ENCODE data around the gene SPECC1.
"Not testable (repeated sequence)": the region's sequence is repeated elsewhere in the genome, so short reads cannot be mapped to it uniquely, and the experiment has no call there.

The SPECC1 gene

DNA sequence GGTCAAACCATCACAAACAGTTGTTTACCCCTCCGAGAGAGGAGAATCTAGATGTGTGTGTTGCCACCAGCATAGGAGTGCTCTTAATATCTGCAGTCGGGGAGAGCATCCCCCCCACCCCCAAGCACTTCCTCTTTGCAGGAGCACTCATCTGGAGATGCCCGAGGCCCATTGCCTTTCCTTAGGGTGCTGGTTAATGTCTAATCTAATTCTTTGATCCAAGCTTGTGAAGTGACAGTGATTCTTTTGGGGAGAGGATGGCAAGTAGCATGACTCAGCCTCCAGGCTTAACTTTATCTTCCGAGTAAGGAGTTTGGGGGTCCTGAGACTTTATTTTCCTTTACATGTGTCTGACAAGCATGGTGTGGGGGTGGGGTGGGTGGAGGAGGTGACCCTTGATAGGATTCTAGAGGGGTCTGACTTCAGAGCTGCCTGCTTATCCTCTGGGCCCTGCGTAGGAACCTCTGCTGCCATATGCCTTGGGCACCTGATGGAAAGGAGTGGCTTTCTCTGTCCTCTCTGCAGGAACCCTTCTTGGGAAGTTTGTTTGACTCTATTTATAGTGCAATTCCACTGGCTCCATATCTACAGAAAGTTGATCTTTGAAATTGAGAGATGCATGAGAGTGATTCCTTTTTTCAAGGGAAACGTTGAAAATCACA lies 207.1 kb downstream of the SPECC1 start:
- no peak for DNase-seq

- DNase-seq, result no peak
These were observed 207.7 kb downstream of the SPECC1 start for GRCh38 chr17:20216853-20217252.

GRCh38 chr17:20217677-20218076 lies 208.5 kb downstream of the SPECC1 start:
- no peak for DNase-seq

DNA sequence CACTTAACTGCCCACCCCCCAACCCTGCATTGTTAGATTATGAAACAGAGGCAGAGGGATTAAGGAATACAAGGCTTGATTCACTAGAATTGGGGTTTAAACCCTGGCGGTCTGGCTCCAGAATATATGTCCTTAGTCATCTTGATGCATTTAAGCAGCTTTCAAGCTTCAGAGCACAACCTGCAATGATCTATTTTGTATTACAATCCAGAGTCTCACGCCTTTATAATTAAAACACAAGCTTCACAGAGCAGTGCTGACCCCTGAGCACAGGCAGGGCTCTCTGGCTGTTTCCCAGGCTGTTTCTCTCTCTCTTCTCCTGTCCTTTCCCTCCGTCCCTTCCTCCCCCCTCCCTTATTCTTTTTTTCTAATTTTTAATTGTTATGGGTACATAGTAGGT lies 209.1 kb downstream of the SPECC1 start:
- no peak for DNase-seq

DNA sequence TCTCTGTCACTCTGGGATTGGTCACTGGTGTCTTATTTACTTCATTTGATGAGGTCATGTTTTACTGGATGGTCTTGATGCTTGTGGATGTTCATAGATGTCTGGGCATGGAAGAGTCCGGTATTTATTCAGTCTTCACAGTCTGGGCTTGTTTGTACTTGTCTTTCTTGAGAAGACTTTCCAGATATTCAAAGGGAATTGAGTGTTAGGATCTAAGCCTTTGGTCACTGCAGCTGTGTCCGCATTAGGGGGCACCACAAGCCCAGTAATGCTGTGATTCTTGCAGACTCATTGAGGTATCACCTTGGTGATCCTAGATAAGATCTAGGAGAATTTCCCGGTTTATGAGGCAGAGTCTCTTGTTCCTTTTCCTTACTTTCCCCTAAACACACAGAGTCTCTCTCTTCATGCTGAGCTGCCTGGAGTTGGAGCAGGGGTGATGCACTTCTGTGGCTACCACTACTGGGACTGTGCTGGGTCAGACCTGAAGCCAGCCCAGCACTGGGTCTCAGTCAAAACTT lies 214.7 kb downstream of the SPECC1 start:
- DNase-seq, result no peak

DNA sequence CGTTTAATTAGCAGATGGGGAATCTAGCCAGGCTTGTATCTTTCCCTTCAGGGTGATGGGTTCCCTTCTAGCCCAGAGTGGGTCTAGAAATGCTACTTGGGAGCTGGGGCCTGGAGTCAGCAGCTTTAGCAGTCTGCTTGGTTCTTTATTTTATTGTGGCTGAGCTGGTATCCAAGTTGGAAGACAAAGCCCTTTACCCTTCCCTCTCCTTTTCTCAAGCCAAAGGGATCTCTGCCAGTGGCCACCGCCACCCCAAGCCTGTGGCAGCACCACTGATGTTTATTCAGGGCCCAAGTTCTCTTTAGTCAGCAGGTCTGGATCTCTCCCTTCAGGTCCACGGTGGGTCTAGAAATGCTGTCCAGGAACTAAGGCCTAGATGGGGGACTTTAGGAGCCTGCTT lies 215.2 kb downstream of the SPECC1 start:
- no peak for DNase-seq

GRCh38 chr17:20225162-20226115 lies 216.3 kb downstream of the SPECC1 start:
- DNase-seq, result no peak

DNA sequence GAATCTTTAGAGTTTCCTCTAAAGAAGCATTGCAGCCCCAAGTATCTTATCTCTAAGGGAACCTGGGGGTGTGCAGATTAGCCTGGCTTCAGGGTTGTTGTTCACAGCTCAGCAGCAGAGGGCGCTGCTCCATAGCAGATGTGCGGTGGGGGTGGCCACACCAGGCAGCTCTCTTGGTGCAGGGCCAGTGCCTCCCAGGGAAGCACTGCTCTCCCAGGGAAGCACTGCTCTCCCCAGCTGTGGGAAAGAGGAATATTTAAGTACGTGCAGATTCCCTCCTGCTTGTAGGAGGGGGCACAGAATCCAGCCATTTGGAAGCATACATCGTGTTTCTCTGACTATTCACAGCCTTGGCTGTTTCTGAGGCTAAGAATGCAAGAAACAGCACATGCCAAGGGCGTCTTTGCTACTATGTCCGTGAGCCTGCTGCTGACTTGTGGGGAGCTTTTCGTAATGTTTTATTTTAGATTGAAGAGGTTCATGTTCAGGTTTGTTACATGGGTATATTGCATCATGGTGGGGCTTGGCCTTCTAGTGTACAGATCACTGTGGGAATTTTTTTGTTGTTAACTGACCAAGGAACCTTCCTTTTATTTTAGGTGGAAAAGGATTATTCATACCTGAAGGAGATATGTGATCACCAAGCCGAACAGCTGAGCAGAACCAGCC lies 217.8 kb downstream of the SPECC1 start:
- peak; percentile 70 to 75 for DNase-seq

DNA sequence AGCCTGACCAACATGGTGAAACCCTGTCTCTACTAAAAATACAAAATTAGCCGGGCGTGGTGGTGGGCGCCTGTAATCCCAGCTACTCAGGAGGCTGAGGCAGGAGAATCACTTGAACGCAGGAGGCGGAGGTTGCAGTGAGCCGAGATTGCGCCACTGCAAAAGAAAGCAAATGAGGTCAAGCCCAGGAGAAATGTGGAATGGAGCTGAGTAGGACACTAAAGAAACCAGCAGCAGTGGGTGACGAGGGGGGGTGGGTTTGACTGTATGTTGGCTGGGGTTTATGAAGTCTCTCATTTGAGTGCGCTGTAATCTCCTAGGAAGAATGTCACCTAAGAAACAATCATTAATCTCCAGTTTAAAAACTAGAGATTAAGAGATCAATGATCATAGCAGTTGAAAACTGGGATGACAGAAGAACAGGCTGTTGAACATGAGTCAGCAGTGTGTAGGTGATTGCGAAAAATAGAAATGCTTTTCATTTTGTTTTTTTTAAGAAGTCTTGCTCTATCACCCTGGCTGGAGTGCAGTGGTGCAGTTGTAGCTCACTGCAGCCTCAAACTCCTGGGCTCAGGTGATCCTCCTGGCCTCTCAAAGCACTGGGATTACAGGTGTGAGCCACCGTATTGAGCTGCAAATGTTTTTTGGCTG lies 218.7 kb downstream of the SPECC1 start:
- DNase-seq, result not testable (repeated sequence)

DNA sequence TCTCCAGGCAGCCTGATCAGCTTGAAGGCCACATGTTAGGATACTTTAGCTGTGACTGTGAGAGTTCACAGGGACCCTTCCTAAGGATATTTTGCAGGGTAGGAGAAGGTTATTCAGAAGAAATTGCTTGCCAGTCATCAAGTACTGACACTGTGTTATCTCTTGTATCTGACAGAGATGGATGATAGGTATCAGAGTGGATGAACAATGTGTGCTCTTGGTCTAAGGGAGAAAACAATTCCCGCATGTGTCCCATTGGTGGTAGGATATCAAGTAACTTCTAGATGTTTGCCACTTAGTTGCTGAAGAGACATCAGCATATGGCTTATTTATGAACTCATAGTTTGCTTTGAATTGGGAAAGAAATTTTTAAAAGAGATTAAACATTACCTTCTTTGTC lies 219.3 kb downstream of the SPECC1 start:
- no peak for DNase-seq

DNA sequence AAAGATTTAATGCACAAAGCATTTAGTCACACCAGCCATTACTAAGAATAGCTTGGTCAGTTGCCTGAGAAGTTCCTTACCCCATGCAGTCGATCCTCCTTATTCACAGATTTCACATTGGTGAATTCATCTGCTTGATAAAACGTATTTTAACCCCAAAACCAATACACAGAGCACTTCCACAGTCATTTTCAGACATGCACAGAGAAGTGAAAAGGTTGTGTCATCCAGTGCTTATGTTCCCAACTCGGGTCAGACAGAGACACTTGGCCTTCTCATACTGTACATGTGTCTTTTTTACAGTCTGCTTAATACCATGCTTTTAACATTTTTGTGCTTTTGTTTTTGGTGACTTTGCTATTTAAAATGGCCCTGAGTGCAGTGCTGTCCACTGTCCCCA lies 219.7 kb downstream of the SPECC1 start:
- no peak for DNase-seq

- no peak for DNase-seq
These were observed 221.8 kb downstream of the SPECC1 start for GRCh38 chr17:20230924-20231323.

- no peak for DNase-seq
These were observed 223.5 kb downstream of the SPECC1 start for GRCh38 chr17:20232611-20233010.

- DNase-seq, result peak; percentile 24 to 49
These were observed 225.1 kb downstream of the SPECC1 start for GRCh38 chr17:20234276-20234675.

GRCh38 chr17:20235747-20236146 lies 226.6 kb downstream of the SPECC1 start:
- DNase-seq, result no peak

GRCh38 chr17:20236578-20237227 lies 227.5 kb downstream of the SPECC1 start:
- DNase-seq, result no peak

DNA sequence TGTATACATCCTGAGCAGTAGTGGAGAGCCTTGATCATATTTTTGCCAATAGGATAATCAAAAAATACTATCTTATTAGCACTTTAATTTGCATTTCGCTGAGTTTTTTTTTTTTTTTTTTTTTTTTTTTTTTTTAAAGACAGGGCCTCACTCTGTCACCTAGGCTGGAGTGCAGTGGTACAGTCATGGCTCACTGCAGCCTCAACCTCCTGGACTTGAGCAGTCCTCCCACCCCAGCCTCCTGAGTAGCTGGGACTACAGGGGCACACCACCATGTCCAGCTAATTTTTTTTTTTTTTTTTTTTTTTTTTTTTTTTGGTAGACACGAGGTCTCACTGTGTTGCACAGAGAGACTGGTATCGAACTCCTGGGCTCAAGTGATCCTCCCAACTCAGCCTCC lies 230.6 kb downstream of the SPECC1 start:
- DNase-seq, result not testable (repeated sequence)

- DNase-seq, result no peak
These were observed 232.7 kb downstream of the SPECC1 start for GRCh38 chr17:20241855-20242254.

GRCh38 chr17:20242271-20242670 lies 233.1 kb downstream of the SPECC1 start:
- DNase-seq, result no peak

DNA sequence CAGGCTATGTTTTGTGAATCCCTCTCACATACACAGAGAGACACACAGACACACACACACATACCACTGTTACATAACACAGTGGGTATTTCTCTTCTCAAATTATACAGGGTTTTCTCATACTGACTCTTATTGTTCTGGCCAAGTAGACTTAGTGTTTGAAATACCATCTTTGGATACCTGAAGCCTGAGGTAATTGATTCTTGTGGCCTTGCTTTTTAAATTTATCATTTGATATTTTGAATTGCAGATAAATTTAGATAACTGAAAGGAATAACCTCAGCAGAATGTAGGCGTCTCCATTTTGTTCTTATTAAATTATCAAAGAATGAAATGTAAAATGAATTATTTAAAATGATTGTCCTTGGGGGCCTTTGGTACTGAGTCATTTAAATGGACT lies 234.4 kb downstream of the SPECC1 start:
- no peak for DNase-seq

DNA sequence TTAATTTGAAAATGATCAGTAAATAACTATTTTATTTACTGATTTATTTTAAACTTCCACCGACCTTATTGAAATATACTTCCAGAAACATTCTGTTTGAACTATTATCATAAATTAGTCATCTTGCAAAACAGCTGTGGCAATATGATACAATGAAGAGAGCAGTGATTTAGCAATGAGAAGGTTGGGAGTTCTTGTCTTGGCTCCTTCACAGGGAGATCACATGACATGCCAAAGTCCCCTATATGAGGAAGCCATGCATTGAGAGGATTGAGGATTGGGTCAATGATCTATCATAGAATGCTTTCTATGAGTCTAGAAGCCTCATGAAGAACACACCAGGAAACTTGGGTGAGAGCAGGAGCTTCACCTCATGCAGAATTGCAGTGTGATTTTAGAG lies 235.5 kb downstream of the SPECC1 start:
- DNase-seq, result no peak

DNA sequence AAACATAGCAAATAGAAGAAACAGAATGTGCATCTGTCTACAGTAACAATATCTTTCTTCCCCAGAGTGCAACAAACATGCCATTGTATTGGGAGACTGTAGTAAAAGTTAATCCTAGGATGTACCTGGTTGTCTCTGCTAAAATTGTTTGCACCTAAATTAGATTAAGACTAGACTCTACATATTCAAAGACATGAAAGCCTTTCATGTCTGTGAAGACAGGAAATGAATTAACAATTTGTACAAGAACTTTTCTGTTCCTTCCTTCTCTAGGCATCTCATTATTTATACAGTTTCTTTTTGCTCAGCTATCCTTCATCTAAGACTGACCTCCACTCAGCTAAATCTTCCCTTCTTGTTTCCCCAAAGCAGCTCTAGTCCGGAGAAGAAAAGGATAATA lies 237.5 kb downstream of the SPECC1 start:
- DNase-seq, result no peak

All from CD4-positive, alpha-beta T cell treated with Interferon alpha-2 for 1 hour (primary cell).